GM18505 (cell line): Measurements from ENCODE around the gene NMUR1.

ENCODE experiments used
- ATAC-seq: cut with Tn5 transposase; IDR thresholded peaks from one replicate; pipeline ENCODE4 v1.9.1; 2021; ENCODE audit not compliant: unreplicated experiment
- POLR2A ChIP-seq: IDR thresholded peaks from 4 replicates; pipeline ENCODE4 v1.6.1; 2011; ENCODE audit warnings: borderline replicate concordance; ENCODE audit not compliant: insufficient read depth, insufficient read length; ENCODE audit errors: extremely low read depth

NMUR1 gene

GRCh38 chr2:231525248-231526163 is 4.7 kb downstream of the NMUR1 start:
- ATAC-seq = no peak
- no peak for TF ChIP-seq POLR2A

- no peak for ATAC-seq
- TF ChIP-seq POLR2A = no peak
These were observed 5.6 kb downstream of the NMUR1 start for GRCh38 chr2:231524477-231525247.

- TF ChIP-seq POLR2A = no peak
- no peak for ATAC-seq
These were observed 6.6 kb downstream of the NMUR1 start for GRCh38 chr2:231523451-231524285.

GRCh38 chr2:231522418-231523180 is 7.6 kb downstream of the NMUR1 start:
- TF ChIP-seq POLR2A = no peak
- ATAC-seq = no peak

GRCh38 chr2:231521443-231521842 is 8.8 kb downstream of the NMUR1 start:
- no peak for TF ChIP-seq POLR2A
- ATAC-seq = no peak

GRCh38 chr2:231519975-231520555 is 10.2 kb downstream of the NMUR1 start:
- no peak for TF ChIP-seq POLR2A

GRCh38 chr2:231518771-231519170 is 11.5 kb downstream of the NMUR1 start:
- no peak for TF ChIP-seq POLR2A
- no peak for ATAC-seq

More at GRCh38 chr2:231519975-231520555, 10.2 kb downstream of the NMUR1 start:
- no peak for ATAC-seq

GRCh38 chr2:231515603-231516002 is 14.6 kb downstream of the NMUR1 start:
- no peak for TF ChIP-seq POLR2A
- no peak for ATAC-seq

GRCh38 chr2:231514951-231515297 is 15.3 kb downstream of the NMUR1 start:
- ATAC-seq = no peak
- no peak for TF ChIP-seq POLR2A

- ATAC-seq = peak; percentile 97
- TF ChIP-seq POLR2A = peak; percentile 89
These were observed 15.9 kb downstream of the NMUR1 start for GRCh38 chr2:231514225-231514950.

- ATAC-seq = no peak
- no peak for TF ChIP-seq POLR2A
These were observed 16.5 kb downstream of the NMUR1 start for GRCh38 chr2:231513746-231514224.

- ATAC-seq = no peak
- TF ChIP-seq POLR2A = no peak
These were observed 18.0 kb downstream of the NMUR1 start for GRCh38 chr2:231512222-231512621.

GRCh38 chr2:231503766-231504165 is 26.5 kb downstream of the NMUR1 start:
- TF ChIP-seq POLR2A = no peak
- no peak for ATAC-seq
